ENCODE results near the gene MMP28.

The MMP28 gene

GRCh38 chr17:35725058-35725457 lies 70.4 kb downstream of the MMP28 start:
- Histone ChIP-seq H3K27ac (ENCODE audit: low read depth, low read length) (no peak overlapping the region), H3F3A (ENCODE audit: control insufficient read depth, insufficient read depth) (no peaks in the 10 kb centered on the region), H4K20me1 (ENCODE audit: control insufficient read depth, insufficient read depth, low read depth, low read length) (no peaks in the 10 kb centered on the region; the same call in 1 of the 2 replicates), H3K4me1 (ENCODE audit: control insufficient read depth, low read length) (peaks cover 12% of the 10 kb centered on the region), H3K9me3 (ENCODE audit: control insufficient read depth, insufficient read depth, low read length) (no peaks in the 10 kb centered on the region), H3K27me3 (ENCODE audit: control insufficient read depth, low read length) (no peaks in the 10 kb centered on the region), H3K9me2 (replicated peaks; ENCODE audit: control insufficient read depth, low read length) (no peaks in the 10 kb centered on the region), H3K79me2 (ENCODE audit: control insufficient read depth, low read length) (no peaks in the 10 kb centered on the region), H3K4me2 (ENCODE audit: low read length) (no peak overlapping the region), H3K4me3 (ENCODE audit: low read length) (no peak overlapping the region), H3K36me3 (ENCODE audit: control insufficient read depth, low read length) (peaks cover 13% of the 10 kb centered on the region)
- TF ChIP-seq CTCF (IDR thresholded peaks at IDR 0.05; ENCODE audit: low read depth, low read length, poor library complexity, severe bottlenecking) (no peak), EZH2phosphoT487 (IDR thresholded peaks at IDR 0.05; ENCODE audit: borderline replicate concordance, low read length) (no peak)

GRCh38 chr17:35723735-35724134 lies 71.7 kb downstream of the MMP28 start:
- no peak overlapping the region for H3K27ac ChIP-seq (ENCODE audit: low read depth, low read length)
- TF ChIP-seq EZH2phosphoT487 (IDR thresholded peaks at IDR 0.05; ENCODE audit: borderline replicate concordance, low read length) (no peak), CTCF (IDR thresholded peaks at IDR 0.05; ENCODE audit: low read depth, low read length, poor library complexity, severe bottlenecking) (no peak)
- no peaks in the 10 kb centered on the region for H3K27me3 ChIP-seq (ENCODE audit: control insufficient read depth, low read length)
- no peaks in the 10 kb centered on the region for H3K9me3 ChIP-seq (ENCODE audit: control insufficient read depth, insufficient read depth, low read length)
- H3K4me1 ChIP-seq (ENCODE audit: control insufficient read depth, low read length): peaks cover 12% of the 10 kb centered on the region
- H3F3A ChIP-seq (ENCODE audit: control insufficient read depth, insufficient read depth): no peaks in the 10 kb centered on the region
- no peaks in the 10 kb centered on the region; the same call in 1 of the 2 replicates for H4K20me1 ChIP-seq (ENCODE audit: control insufficient read depth, insufficient read depth, low read depth, low read length)
- no peak overlapping the region for H3K4me2 ChIP-seq (ENCODE audit: low read length)
- no peaks in the 10 kb centered on the region for H3K79me2 ChIP-seq (ENCODE audit: control insufficient read depth, low read length)
- peaks cover 13% of the 10 kb centered on the region for H3K36me3 ChIP-seq (ENCODE audit: control insufficient read depth, low read length)
- no peaks in the 10 kb centered on the region for H3K9me2 ChIP-seq (replicated peaks; ENCODE audit: control insufficient read depth, low read length)
- H3K4me3 ChIP-seq (ENCODE audit: low read length): no peak overlapping the region

- no peaks in the 10 kb centered on the region for H3K9me2 ChIP-seq (replicated peaks; ENCODE audit: control insufficient read depth, low read length)
- H3K36me3 ChIP-seq (ENCODE audit: control insufficient read depth, low read length): peaks cover 28% of the 10 kb centered on the region
- TF ChIP-seq CTCF (IDR thresholded peaks at IDR 0.05; ENCODE audit: low read depth, low read length, poor library complexity, severe bottlenecking) (no peak), EZH2phosphoT487 (IDR thresholded peaks at IDR 0.05; ENCODE audit: borderline replicate concordance, low read length) (no peak)
- H3K27me3 ChIP-seq (ENCODE audit: control insufficient read depth, low read length): no peaks in the 10 kb centered on the region
- H3K27ac ChIP-seq (ENCODE audit: low read depth, low read length): no peak overlapping the region
- no peaks in the 10 kb centered on the region; the same call in 1 of the 2 replicates for H4K20me1 ChIP-seq (ENCODE audit: control insufficient read depth, insufficient read depth, low read depth, low read length)
- H3F3A ChIP-seq (ENCODE audit: control insufficient read depth, insufficient read depth): no peaks in the 10 kb centered on the region
- peaks cover 4% of the 10 kb centered on the region; the same call in 1 of the 2 replicates for H3K4me1 ChIP-seq (ENCODE audit: control insufficient read depth, low read length)
- H3K79me2 ChIP-seq (ENCODE audit: control insufficient read depth, low read length): no peaks in the 10 kb centered on the region
- H3K4me3 ChIP-seq (ENCODE audit: low read length): no peak overlapping the region
- H3K9me3 ChIP-seq (ENCODE audit: control insufficient read depth, insufficient read depth, low read length): no peaks in the 10 kb centered on the region
- no peak overlapping the region for H3K4me2 ChIP-seq (ENCODE audit: low read length)
Observed at GRCh38 chr17:35717475-35717874, 78.0 kb downstream of the MMP28 start.
